Measurements from ENCODE around the gene SH3PXD2B. TPM values are rescaled to one million over a fixed set of nuclear protein-coding genes. Genes with fewer than 3 reads are reported as not detected.

SH3PXD2B gene
- total and polyA plus RNA-seq, 2 of the 4 experiments (the other 2 are of a cell fraction) = 8.2 to 14.4 TPM

GRCh38 chr5:172335721-172336120 lies 118.6 kb downstream of the SH3PXD2B start:
- no peak for ATAC-seq (ENCODE audit: low read depth)

More at GRCh38 chr5:172335721-172336120, 118.6 kb downstream of the SH3PXD2B start:
- no peaks in the 10 kb centered on the region for H3K9me1 ChIP-seq (ENCODE audit: insufficient read depth, low read length)
- no peak overlapping the region for H2AK5ac ChIP-seq (ENCODE audit: low read depth, low read length)
- H3K4me3 ChIP-seq (ENCODE audit: insufficient read depth, low read depth, low read length) = no peak overlapping the region
- no peak overlapping the region for H3K4ac ChIP-seq (ENCODE audit: low read depth, low read length)
- H4K5ac ChIP-seq (ENCODE audit: low read depth, low read length) = no peak overlapping the region
- no peak overlapping the region for H3K18ac ChIP-seq (ENCODE audit: low read depth, low read length)
- no peak for DNase-seq
- no peak overlapping the region for H2AK9ac ChIP-seq (replicated peaks; ENCODE audit: low read depth, low read length, poor library complexity)
- H2AFZ ChIP-seq (replicated peaks; ENCODE audit: low read length, poor library complexity) = no peak overlapping the region
- H4K20me1 ChIP-seq (ENCODE audit: insufficient read depth, low read length) = no peaks in the 10 kb centered on the region; the same call in 1 of the 2 replicates
- H4K8ac ChIP-seq (ENCODE audit: low read depth in 2 of 2, low read length in 2 of 2) = no peak overlapping the region
- in situ Hi-C loops (cut with MboI; ENCODE audit: low sequenced_read_pairs) = no loop called here
- ChIA-PET CTCF (no interaction called here), POLR2A (ENCODE audit: unreplicated experiment) (no interaction called here)
- no peaks in the 10 kb centered on the region for H3K9me3 ChIP-seq (ENCODE audit: control insufficient read depth, insufficient read depth, low read length)
- H3K23ac ChIP-seq (ENCODE audit: low read depth, low read length) = no peak overlapping the region
- H3K14ac ChIP-seq (replicated peaks; ENCODE audit: low read depth, low read length) = no peak overlapping the region
- no peak overlapping the region for H3K9ac ChIP-seq (ENCODE audit: low read depth, low read length)
- no peak overlapping the region for H2BK15ac ChIP-seq (ENCODE audit: low read depth, low read length)
- intact Hi-C loops (cut with micrococcal nuclease) = no loop called here
- H2BK120ac ChIP-seq (ENCODE audit: low read depth, low read length) = no peak overlapping the region
- H2BK20ac ChIP-seq (ENCODE audit: low read depth, low read length) = no peak overlapping the region
- no CpG with 5 or more reads among the region's 4 CpGs for WGBS, 2 experiments (ENCODE audit: extremely low coverage in 2 of 2, insufficient read length in 1 of 2)
- no peak overlapping the region for H3K56ac ChIP-seq (ENCODE audit: extremely low read depth, insufficient read depth, low read length)
- no peak overlapping the region for H2BK5ac ChIP-seq (ENCODE audit: low read depth, low read length, poor library complexity, severe bottlenecking)
- no peak for TF ChIP-seq MAZ (IDR thresholded peaks at IDR 0.05; ENCODE audit: borderline replicate concordance, low read depth, low read length)
- TF ChIP-seq, protein P1, sequence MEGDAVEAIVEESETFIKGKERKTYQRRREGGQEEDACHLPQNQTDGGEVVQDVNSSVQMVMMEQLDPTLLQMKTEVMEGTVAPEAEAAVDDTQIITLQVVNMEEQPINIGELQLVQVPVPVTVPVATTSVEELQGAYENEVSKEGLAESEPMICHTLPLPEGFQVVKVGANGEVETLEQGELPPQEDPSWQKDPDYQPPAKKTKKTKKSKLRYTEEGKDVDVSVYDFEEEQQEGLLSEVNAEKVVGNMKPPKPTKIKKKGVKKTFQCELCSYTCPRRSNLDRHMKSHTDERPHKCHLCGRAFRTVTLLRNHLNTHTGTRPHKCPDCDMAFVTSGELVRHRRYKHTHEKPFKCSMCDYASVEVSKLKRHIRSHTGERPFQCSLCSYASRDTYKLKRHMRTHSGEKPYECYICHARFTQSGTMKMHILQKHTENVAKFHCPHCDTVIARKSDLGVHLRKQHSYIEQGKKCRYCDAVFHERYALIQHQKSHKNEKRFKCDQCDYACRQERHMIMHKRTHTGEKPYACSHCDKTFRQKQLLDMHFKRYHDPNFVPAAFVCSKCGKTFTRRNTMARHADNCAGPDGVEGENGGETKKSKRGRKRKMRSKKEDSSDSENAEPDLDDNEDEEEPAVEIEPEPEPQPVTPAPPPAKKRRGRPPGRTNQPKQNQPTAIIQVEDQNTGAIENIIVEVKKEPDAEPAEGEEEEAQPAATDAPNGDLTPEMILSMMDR (conservative IDR thresholded peaks at IDR 0.05; ENCODE audit: low read depth, low read length) = no peak
- TF ChIP-seq USF2 (IDR thresholded peaks at IDR 0.05; ENCODE audit: low read depth, low read length) = no peak
- TF ChIP-seq MXI1 (IDR thresholded peaks at IDR 0.05; ENCODE audit: borderline replicate concordance, low read depth, low read length) = no peak
- TF ChIP-seq MAFK (IDR thresholded peaks at IDR 0.05; ENCODE audit: low read depth, low read length) = no peak
- TF ChIP-seq RFX5 (IDR thresholded peaks at IDR 0.05; ENCODE audit: low read depth, low read length) = no peak
- TF ChIP-seq, protein P2, sequence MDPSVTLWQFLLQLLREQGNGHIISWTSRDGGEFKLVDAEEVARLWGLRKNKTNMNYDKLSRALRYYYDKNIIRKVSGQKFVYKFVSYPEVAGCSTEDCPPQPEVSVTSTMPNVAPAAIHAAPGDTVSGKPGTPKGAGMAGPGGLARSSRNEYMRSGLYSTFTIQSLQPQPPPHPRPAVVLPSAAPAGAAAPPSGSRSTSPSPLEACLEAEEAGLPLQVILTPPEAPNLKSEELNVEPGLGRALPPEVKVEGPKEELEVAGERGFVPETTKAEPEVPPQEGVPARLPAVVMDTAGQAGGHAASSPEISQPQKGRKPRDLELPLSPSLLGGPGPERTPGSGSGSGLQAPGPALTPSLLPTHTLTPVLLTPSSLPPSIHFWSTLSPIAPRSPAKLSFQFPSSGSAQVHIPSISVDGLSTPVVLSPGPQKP (IDR thresholded peaks at IDR 0.05; ENCODE audit: borderline replicate concordance, low read depth, low read length) = no peak
- no peak for TF ChIP-seq SMC3 (IDR thresholded peaks at IDR 0.05; ENCODE audit: low read depth, low read length)
- TF ChIP-seq RAD21 (IDR thresholded peaks at IDR 0.05; ENCODE audit: low read length) = no peak
- TF ChIP-seq CHD1 (IDR thresholded peaks at IDR 0.05; ENCODE audit: low read depth, low read length) = no peak
- no peak for TF ChIP-seq NFE2L2 (IDR thresholded peaks at IDR 0.05; ENCODE audit: low read depth, low read length)
- no peak for TF ChIP-seq FOS (IDR thresholded peaks at IDR 0.05; ENCODE audit: low read depth, low read length)
- no peak for TF ChIP-seq RCOR1 (IDR thresholded peaks at IDR 0.05; ENCODE audit: insufficient replicate concordance, low read length)
- no peak for TF ChIP-seq BHLHE40 (IDR thresholded peaks at IDR 0.05; ENCODE audit: low read depth, low read length)
- no peak overlapping the region for H4K91ac ChIP-seq (ENCODE audit: insufficient read depth, low read depth, low read length)
- no peaks in the 10 kb centered on the region for H3K79me1 ChIP-seq (ENCODE audit: low read depth in 1 of 2, low read length in 2 of 2)
- peaks cover 51% of the 10 kb centered on the region for H3K36me3 ChIP-seq (ENCODE audit: control insufficient read depth, insufficient read depth, low read length)
- no peaks in the 10 kb centered on the region for H3K27me3 ChIP-seq (ENCODE audit: control insufficient read depth, insufficient read depth, low read length)
- BruUV-seq (replicated peaks) = no TSS peak
- no peaks in the 10 kb centered on the region for H3K4me1 ChIP-seq (ENCODE audit: control insufficient read depth, insufficient read depth, low read length)
- dilution Hi-C loops (cut with HindIII; ENCODE audit: low sequenced_read_pairs, unreplicated experiment) = no loop called here
- no peak overlapping the region for H3K27ac ChIP-seq (ENCODE audit: insufficient read depth, low read length)
- no peak overlapping the region for H3K4me2 ChIP-seq (ENCODE audit: low read depth, low read length)

Data from IMR-90 (cell line).